GM10266 (cell line): Measurements from ENCODE around the gene INKA2.

Experiments
- DNase-seq: peaks from one replicate; pipeline ENCODE4 v3.0.0; 2012; ENCODE audit errors: extremely low spot score
- TF ChIP-seq, protein P1 (sequence below): IDR thresholded peaks from 2 replicates; pipeline ENCODE4 v1.5.1; 2012; ENCODE audit warnings: mild to moderate bottlenecking, low read depth; ENCODE audit not compliant: control insufficient read depth, insufficient read depth; ENCODE audit errors: missing control alignments

INKA2 gene

GRCh38 chr1:111723871-111724270, 15.3 kb downstream of the INKA2 start:
- no peak for DNase-seq
- TF ChIP-seq, protein P1, sequence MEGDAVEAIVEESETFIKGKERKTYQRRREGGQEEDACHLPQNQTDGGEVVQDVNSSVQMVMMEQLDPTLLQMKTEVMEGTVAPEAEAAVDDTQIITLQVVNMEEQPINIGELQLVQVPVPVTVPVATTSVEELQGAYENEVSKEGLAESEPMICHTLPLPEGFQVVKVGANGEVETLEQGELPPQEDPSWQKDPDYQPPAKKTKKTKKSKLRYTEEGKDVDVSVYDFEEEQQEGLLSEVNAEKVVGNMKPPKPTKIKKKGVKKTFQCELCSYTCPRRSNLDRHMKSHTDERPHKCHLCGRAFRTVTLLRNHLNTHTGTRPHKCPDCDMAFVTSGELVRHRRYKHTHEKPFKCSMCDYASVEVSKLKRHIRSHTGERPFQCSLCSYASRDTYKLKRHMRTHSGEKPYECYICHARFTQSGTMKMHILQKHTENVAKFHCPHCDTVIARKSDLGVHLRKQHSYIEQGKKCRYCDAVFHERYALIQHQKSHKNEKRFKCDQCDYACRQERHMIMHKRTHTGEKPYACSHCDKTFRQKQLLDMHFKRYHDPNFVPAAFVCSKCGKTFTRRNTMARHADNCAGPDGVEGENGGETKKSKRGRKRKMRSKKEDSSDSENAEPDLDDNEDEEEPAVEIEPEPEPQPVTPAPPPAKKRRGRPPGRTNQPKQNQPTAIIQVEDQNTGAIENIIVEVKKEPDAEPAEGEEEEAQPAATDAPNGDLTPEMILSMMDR: no peak

DNA sequence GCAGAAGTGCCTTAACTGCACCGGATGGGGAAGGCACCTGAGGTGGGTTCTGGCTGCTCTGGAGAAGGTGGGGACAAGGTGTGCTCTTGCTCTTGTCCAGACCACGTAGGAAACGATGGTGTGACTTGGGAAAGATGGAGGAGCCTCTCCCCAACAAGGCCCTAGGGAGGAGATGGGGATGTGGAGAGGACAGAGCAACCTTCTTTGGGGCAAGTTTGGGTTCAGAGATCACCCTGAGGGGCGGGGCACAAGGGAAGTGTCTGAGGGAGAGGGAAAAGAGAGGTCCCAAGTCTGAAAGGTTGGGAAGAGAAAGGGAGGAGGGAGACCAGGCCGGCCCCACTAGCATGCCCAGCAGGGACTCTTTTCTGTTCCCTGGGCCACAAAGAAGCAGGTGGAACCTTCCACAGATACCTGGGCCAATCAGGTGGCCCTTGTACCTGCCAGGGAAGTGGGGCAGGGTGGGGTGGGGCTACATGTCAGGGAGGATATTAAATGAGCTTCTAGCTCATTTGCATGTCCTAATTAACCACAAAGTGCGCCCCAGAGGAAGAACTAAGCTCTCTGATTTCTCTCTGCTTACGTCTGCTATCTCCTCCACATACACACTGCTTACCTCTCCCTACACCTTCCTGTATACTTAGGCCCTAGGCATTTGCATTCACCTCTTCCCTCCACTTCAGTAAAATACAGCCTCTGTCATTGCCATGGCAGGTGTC, 15.9 kb downstream of the INKA2 start:
- TF ChIP-seq, protein P1: no peak
- no peak for DNase-seq

- no peak for DNase-seq
Measured at GRCh38 chr1:111720977-111721786, 18.0 kb downstream of the INKA2 start.

DNA sequence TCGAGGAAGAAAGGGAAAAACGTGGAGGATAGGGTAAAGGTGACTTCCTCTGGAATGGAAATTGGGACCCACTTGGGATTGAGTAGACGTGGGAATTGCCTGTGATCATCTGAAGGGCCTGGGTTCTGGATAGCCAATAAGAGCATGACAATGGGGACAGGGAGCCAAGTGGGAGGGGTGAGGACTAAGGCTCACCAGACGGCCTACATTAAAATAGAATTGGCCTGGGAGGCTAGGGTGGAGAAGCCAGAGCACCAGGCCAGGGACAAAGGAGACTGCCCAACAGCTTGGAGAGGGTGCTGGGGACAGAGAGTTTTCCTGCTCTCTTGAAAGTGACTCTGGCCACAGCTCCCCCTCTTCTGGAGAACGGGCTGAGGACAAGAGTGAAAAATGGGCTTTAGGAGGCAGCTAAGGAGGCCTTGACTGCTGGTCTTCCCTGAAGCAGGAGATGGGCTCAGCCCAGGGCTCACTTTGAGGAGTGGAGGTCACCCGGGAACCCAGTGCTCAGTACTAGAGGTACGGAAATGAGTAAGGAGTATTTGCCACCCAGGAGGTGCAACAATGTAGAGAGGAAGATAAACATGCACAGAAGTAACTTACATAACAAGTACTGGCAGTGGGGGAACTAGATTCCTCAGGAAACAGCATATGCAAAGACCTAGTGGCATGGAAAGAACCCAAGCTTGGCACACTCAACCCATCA, 18.8 kb downstream of the INKA2 start:
- no peak for DNase-seq
- TF ChIP-seq, protein P1: no peak

More at GRCh38 chr1:111720977-111721786, 18.0 kb downstream of the INKA2 start:
- TF ChIP-seq, protein P1: no peak

DNA sequence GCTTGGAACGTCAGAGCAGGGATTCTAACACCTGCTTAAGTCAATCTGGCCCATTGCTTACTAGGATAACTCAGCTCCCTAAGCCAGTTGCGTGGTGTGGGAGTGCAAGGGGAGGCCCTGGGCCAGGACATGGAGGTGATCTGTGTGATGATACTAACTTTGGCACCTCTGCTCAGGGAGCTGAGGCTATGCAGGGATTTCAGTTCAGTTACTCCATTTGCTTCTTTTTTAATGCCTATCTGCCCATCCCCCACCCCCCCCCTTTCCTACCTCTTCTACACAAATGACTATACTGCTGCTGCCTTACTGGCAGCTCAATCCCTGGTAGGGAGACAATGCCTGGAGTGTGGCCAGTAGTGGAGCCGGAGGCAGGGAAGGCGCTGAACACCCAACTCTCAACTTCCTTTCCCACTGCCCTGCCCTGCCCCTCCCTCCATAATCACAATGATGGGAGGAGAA, 19.5 kb downstream of the INKA2 start:
- DNase-seq: no peak
- TF ChIP-seq, protein P1: no peak

DNA sequence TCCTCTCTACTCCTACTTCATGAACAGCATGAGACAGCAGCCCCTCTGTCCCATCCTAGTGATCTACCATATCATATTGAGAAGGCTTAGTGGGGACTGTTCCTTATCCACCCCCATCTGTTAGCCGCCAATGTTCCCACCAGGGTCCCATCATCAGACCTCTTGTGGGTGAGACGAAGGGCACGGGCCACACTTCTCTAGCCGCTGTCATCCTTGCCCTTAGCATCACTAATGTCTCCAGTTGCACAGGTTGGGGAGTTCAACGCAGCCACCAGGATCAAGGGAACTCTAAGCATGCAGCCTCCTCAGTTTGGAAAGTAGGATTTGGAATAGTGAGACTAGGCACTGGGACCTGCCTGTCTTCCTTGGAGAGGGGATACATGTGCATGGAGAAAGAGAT, 20.1 kb downstream of the INKA2 start:
- TF ChIP-seq, protein P1: no peak

DNA sequence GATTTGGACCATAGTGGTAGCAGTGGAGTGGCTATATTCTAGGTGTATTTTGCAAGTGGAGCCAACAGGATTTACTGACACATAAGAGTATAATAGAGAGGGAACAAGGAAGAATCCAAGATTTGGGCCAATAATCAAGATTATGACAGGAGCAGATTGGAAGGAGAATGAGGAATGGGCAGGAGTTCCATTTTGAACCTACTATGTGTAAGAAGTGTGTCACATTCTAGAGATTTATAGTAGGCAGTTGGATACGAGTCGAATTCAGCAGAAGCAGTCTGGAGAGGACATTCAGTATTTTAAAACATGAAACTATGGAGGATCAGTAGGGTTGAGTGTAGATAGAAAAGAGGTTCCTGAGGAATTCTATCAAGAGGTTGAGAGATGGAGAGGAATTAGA, 21.7 kb downstream of the INKA2 start:
- DNase-seq: no peak
- TF ChIP-seq, protein P1: no peak

More for the DNA sequence above, 20.1 kb downstream of the INKA2 start:
- DNase-seq: no peak
